Glomerular endothelial cell (primary cell): ENCODE results near the gene AFG1L. TPM values are rescaled to one million over a fixed set of nuclear protein-coding genes. Genes with fewer than 3 reads are reported as not detected.
"Not testable (repeated sequence)": the region's sequence is repeated elsewhere in the genome, so short reads cannot be mapped to it uniquely, and the experiment has no call there.

Source experiments
- DNase-seq: peaks from one replicate; pipeline ENCODE4 v3.0.0-alpha.2; 2011; ENCODE audit warnings: low read depth, low spot score; ENCODE audit errors: extremely low read depth
- total RNA-seq: library from RNA; depleted of rRNA; stranded (reverse); fragments of >200 nt; gene quantifications from 2 replicates; pipeline ENCODE4 v1.2.3, GENCODE V29; 2015

Gene AFG1L
- total RNA-seq, 1 donor from 2014 or later: 1.5 TPM

DNA sequence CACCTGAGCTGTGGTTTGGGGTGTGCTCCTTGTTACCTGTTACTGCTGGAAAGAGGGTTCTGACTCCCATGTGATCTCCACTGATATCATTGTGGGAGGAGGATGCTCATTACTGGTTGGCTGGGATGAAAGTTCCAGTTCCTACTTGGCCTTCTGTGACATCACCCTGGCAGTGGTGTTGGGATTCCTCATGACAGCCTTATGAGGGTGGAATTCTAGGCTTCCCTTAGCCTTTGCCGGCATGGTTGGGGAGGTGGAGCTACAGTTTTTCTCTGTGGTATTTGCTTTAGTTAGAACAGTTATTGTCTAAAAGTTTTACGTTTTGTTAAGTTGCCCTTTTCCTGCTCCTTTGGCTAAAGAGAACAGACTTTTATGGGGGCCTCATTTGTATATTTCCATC is 112.1 kb downstream of the AFG1L start:
- DNase-seq: no peak

- DNase-seq: no peak
Measured at GRCh38 chr6:108407904-108408827, 113.3 kb downstream of the AFG1L start.

GRCh38 chr6:108408861-108409260 is 114.0 kb downstream of the AFG1L start:
- DNase-seq: no peak

DNA sequence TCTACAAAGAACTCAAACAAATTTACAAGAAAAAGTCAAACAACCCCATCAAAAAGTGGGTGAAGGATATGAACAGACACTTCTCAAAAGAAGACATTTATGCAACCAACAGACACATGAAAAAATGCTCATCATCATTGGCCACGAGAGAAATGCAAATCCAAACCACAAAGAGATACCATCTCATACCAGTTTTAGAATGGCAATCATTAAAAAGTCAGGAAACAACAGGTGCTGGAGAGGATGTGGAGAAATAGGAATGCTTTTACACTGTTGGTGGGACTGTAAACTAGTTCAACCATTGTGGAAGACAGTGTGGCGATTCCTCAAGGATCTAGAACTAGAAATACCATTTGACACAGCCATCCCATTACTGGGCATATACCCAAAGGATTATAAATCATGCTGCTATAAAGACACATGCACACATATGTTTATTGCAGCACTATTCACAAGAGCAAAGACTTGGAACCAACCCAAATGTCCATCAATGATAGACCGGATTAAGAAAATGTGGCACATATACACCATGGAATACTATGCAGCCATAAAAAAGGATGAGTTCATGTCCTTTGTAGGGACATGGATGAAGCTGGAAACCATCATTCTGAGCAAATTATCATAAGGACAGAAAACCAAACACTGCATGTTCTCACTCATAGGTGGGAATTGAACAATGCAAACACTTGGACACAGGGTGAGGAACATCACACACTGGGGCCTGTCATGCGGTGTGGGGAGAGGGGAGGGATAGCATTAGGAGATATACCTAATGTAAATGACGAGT is 121.4 kb downstream of the AFG1L start:
- not testable (repeated sequence) for DNase-seq

GRCh38 chr6:108417027-108417426 is 122.2 kb downstream of the AFG1L start:
- DNase-seq: no peak

DNA sequence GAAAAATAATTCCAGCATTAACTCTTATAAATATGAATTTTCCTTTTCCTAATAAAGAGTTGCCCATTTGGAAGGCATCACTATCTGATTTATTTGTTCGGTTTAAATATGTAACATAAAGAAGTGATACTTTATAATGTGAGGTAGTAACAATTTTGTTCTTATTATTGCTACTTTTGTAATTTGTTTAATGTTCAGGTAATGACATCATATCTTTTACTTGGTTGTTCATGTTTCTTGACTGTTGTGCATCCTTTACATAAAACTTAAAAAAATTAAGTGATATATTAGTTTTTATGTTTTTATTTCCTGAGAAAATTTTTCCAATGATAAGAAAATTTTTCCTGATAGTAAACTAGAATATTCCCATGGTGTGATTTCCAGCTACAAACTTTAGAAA is 124.6 kb downstream of the AFG1L start:
- no peak for DNase-seq

DNA sequence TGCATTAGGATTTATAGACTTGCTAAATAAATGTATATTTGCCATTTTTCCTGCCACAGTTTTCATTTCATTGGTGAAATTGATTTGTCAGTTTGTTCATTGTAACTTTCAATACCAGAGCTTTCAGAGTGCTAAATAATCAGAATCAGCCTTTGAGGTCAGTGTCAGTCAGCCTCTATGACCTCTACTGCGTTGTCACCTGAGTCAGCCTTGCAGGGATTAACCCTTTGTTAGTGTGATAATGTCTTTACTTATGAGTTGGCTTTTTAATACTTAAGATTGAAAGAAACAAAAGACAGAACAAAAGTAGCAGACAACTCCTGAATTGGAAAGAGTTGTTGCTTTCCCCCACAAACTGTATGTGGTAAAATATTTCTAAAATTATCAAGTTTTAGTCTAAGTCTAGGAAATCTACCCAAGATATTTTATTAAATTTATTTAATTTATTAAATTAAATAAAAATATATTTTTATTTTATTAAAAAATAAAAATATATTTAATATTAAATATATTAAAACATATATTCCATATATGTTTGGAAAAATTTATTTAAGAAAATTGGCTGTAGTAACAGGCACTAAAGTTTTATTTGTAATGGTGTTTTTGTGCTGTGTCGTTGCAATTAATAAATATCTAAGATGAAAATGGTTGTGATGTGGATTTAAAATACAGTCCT is 125.2 kb downstream of the AFG1L start:
- DNase-seq: no peak

- DNase-seq: no peak
Measured at GRCh38 chr6:108421366-108421765, 126.5 kb downstream of the AFG1L start.

DNA sequence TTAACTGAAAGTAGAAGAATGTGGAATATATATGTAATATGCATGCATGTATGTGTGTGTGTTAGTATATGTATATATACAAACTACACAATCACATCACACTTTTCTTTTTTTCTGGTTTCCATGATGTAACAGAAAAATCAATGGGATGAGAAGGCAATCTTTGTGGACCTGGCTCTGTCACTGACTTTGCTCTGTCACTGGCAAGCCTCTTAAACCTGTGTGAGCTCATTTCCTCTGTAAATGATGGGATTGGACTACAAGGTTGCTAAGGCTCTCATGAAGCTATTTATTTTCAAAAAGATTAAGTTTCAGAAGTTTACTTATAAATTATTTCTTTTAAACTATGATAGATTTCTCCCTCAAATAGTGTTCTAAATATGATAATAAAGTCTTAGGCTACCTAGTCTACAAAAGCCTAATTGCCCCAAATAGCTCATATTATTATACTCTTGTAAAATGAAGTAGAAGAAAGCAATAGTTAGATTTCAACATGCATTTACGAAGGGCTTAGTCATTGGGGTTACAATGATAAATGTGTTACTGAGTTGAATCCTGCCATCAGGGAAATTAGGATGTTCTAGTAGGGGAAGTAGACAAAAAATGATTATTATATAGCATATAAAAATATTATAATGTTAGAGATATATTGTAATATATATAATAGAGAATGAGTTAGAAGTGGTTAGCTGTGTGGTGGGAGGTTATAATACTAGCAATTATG is 129.3 kb downstream of the AFG1L start:
- no peak for DNase-seq

DNA sequence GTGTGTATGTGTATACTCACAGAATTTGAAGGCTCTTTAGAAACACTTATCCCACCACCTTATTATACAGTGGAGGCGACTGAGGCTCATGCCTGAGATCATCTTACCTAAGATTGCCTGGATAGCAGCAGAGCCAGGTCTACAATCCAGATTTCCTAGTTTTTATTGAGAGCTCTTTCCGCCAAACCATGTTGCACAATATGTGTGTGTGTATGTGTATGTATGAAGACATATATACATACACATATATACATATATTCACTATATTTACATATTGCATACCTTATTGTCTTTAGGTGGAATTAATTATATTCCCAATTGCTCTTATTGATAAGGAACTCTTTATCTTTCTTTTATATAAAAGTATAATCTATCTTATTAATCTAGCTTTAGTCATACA is 130.6 kb downstream of the AFG1L start:
- no peak for DNase-seq

- DNase-seq: no peak
Measured at GRCh38 chr6:108432143-108432542, 137.3 kb downstream of the AFG1L start.

DNA sequence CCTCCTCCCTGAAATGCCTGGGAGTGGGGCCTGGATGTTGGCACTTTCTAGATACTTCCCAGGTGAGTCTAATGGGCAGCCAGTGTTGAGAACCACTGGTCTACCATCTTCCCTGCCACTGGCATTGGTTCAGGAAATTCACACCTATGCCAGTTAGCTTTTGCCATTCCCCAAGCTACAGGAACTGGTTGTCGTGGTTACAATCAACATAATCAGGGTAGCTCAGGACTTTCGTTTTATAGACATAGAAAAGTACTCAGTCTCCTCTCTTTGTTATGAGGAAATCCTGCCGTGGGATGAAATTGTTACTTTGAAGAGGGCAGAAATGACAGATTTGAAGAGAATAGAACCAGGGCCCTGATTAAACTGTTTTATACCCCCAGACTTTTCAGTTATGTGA is 137.9 kb downstream of the AFG1L start:
- DNase-seq: no peak

GRCh38 chr6:108434222-108434621 is 139.4 kb downstream of the AFG1L start:
- no peak for DNase-seq

DNA sequence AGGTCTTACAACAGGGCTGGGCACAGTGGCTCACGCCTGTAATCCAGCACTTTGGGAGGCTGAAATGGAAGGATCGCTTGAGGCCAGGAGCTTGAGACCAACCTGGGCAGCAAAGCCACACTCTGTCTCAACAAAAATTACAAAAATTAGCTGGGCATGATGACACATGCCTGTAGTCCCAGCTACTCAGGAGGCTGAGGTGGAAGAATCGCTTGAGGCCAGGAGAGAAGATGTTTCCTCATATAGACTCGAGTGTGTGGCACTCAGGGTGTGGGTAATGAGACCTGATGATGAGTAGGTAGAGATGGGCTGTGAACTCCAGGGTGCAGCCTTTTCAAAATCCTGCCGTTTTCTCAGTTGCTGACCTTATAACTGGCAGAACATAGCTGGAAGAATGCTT is 140.5 kb downstream of the AFG1L start:
- no peak for DNase-seq

DNA sequence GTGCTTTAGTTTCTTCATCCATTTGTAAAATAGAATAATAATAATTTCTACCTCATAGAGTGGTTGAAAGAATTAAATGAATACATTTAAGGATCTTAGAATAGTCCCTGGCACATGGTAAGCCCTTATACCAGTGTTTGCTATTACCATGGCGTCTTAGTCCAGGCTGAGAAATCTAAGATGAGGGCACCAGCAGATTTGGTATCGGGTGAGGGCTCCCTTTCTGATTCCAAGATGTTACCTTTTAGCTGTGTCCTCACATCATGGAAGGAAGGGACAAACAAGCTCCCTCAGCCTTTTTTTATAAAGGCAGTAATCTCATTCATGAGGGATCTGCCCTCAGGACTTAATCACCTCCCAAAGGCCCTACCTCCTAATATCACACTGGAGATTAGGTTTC is 141.9 kb downstream of the AFG1L start:
- no peak for DNase-seq

DNA sequence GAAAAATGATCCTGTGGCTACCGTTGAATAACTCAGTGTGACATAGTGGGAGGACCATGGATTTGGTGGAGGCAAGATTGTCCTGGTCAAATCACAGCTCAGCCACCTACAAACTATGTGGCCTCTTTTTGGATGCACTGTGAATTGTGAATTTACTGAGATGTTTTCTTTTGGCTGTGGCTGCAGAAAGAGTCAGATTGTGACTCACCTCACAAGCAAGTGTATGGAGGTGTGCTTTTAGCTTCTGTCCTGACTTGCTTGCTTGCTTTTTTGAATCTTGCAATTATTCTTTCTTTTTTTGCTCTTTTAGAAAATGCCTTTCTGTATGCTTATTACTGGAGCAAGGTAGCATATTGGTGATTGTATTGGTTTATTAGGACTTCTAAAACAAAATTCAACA is 143.0 kb downstream of the AFG1L start:
- no peak for DNase-seq

GRCh38 chr6:108438918-108439317 is 144.1 kb downstream of the AFG1L start:
- DNase-seq: no peak

- DNase-seq: no peak
Measured at GRCh38 chr6:108441141-108441540, 146.3 kb downstream of the AFG1L start.

- no peak for DNase-seq
Measured at GRCh38 chr6:108442770-108443520, 148.1 kb downstream of the AFG1L start.

GRCh38 chr6:108446629-108447150 is 151.8 kb downstream of the AFG1L start:
- DNase-seq: no peak
